Measurements from ENCODE around the gene KRT2. TPM values are rescaled to one million over a fixed set of nuclear protein-coding genes. Genes with fewer than 3 reads are reported as not detected.

Gene KRT2
- total and polyA plus RNA-seq, 10 of the 15 experiments (the other 5 are each of a cell fraction or from before 2014, with no cell fraction given): 0.08 to 0.12 TPM; not detected in 8

- CTCF ChIA-PET: no interaction called here
- in situ Hi-C loops (cut with MboI): no loop called here
Measured at GRCh38 chr12:52602552-52602951, 49.5 kb downstream of the KRT2 start.

More at GRCh38 chr12:52602552-52602951, 49.5 kb downstream of the KRT2 start:
- Histone ChIP-seq H2AFZ (ENCODE audit: control insufficient read depth, low read depth, low read length) (no peak overlapping the region), H3K4me1 (ENCODE audit: control insufficient read depth, insufficient read depth, low read length) (no peaks in the 10 kb centered on the region), H3K36me3 (ENCODE audit: control insufficient read depth in 2 of 2, insufficient read depth in 2 of 2, low read length in 1 of 2) (no peaks in the 10 kb centered on the region), H4K20me1 (ENCODE audit: control insufficient read depth, insufficient read depth) (no peaks in the 10 kb centered on the region), H3K9ac (ENCODE audit: control insufficient read depth, insufficient read depth, low read length) (no peak overlapping the region), H3K4me3 (no peak overlapping the region), H3K9me3 (replicated peaks; ENCODE audit: control insufficient read depth, insufficient read depth, low read length) (no peaks in the 10 kb centered on the region), H3K27ac (ENCODE audit: control insufficient read depth, insufficient read depth) (no peak overlapping the region), H3K27me3 (replicated peaks in 1 of 2; ENCODE audit: control insufficient read depth in 2 of 2, insufficient read depth in 2 of 2, low read length in 1 of 2) (peaks cover 0 to 14% of the 10 kb centered on the region in 2 experiments; a peak in 3 of 4 replicates), H3K4me2 (ENCODE audit: control insufficient read depth, insufficient read depth) (no peak overlapping the region), H3K79me2 (ENCODE audit: control insufficient read depth, insufficient read depth, low read length) (no peaks in the 10 kb centered on the region)
- no TSS peak for BruUV-seq (replicated peaks)
- ATAC-seq: no peak
- ChIA-PET SMC1A (ENCODE audit: uncharacterized antibody, unreplicated experiment) (no interaction called here), RAD21 (ENCODE audit: unreplicated experiment) (no interaction called here), POLR2A (no interaction called here)
- intact Hi-C loops (cut with micrococcal nuclease; ENCODE audit: unreplicated experiment): no loop called here
- WGBS (ENCODE audit: insufficient coverage, insufficient replicate concordance, low lambda C conversion rate, missing lambda C conversion rate): 61% methylated on average over 5 of the region's 5 CpGs
- TF ChIP-seq SIX5 (IDR thresholded peaks at IDR 0.05; ENCODE audit: low read depth, low read length, severe bottlenecking) (no peak), RAD21 (IDR thresholded peaks at IDR 0.05; ENCODE audit: insufficient read depth, low read depth, low read length) (no peak), E2F4 (IDR thresholded peaks at IDR 0.05; ENCODE audit: low read depth, low read length) (no peak), CBFB (IDR thresholded peaks at IDR 0.05; ENCODE audit: low read depth) (no peak), ATF2 (IDR thresholded peaks at IDR 0.05; ENCODE audit: low read length) (no peak), NBN (IDR thresholded peaks at IDR 0.05) (no peak), FOS (IDR thresholded peaks at IDR 0.05; ENCODE audit: borderline replicate concordance, extremely low read depth, insufficient read length) (no peak)
- DNase-seq (ENCODE audit: low read depth, low spot score): no peak
- FAIRE-seq: no peak

Data from GM12878 (cell line).